Erythroblast (primary cell): ENCODE measurements around the gene BTBD6.

Experiments used
- GATA1 ChIP-seq: IDR thresholded peaks from 2 replicates; pipeline ENCODE4 v1.6.1; 2011; ENCODE audit warnings: low read depth, mild to moderate bottlenecking, control low read depth, low read length, moderate library complexity
- POLR2A ChIP-seq: IDR thresholded peaks from 2 replicates; pipeline ENCODE4 v1.6.1; 2011; ENCODE audit warnings: mild to moderate bottlenecking, low read length

GRCh38 chr14:105200641-105201040, 47.7 kb upstream of the BTBD6 start:
- TF ChIP-seq POLR2A (no peak), GATA1 (no peak)
